Measurements from ENCODE around the gene COPE. TPM values are rescaled to one million over a fixed set of nuclear protein-coding genes. Genes with fewer than 3 reads are reported as not detected.

Gene COPE
- total RNA-seq, 4 donors from 2014 or later = 169 to 229 (median 203) TPM

GRCh38 chr19:18942692-18943091, 23.5 kb upstream of the COPE start:
- peaks cover 0 to 9% of the 10 kb centered on the region in 2 donors for H3K36me3 ChIP-seq

DNA sequence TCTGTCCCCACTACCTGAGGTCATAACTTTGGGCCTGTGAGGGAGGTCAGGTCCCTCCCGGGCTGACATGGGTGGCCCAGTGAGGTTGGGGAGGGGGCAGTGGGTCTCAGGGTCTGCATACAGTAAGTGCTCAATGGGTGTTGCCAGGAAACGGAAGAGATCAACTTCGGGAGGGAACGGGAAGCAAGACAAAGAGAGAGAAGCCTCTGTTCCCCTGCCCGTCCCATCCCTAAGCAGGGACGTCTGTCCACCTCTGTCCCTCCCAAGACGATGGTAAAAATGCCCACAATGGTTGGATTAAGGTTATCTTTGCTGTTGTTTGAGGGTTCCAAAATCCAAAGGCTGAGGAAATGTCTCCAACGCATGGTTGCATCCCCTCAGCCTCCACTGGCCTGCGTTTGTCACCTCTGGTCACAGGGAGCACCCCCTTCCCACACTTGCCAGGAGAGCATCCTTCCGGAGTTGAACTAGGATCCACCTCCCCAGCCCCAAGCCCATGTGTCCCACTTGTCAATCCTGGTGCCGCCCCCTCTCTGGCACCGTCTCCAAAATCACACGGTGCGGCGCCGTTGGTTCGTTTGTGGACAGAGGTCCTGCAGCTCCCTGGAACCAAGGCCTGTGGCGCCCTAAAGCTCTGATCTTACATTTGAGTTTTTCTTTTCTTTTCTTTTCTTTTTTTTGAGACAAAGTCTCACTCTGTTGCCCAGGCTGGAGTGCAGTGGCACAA, 22.6 kb upstream of the COPE start:
- Histone ChIP-seq H3K4me3 (peak overlapping the region; percentile 26 to 74 (median 36)), H3K36me3 (peaks cover 0 to 11% of the 10 kb centered on the region in 2 donors), H3K9me3 (no peaks in the 10 kb centered on the region), H3K4me1 (peaks cover 12 to 18% of the 10 kb centered on the region in 2 donors), H3K27ac (peak overlapping the region; percentile 58 to 87 (median 76)), H3K27me3 (no peaks in the 10 kb centered on the region)
- no peak for DNase-seq
- TF ChIP-seq, protein P1, sequence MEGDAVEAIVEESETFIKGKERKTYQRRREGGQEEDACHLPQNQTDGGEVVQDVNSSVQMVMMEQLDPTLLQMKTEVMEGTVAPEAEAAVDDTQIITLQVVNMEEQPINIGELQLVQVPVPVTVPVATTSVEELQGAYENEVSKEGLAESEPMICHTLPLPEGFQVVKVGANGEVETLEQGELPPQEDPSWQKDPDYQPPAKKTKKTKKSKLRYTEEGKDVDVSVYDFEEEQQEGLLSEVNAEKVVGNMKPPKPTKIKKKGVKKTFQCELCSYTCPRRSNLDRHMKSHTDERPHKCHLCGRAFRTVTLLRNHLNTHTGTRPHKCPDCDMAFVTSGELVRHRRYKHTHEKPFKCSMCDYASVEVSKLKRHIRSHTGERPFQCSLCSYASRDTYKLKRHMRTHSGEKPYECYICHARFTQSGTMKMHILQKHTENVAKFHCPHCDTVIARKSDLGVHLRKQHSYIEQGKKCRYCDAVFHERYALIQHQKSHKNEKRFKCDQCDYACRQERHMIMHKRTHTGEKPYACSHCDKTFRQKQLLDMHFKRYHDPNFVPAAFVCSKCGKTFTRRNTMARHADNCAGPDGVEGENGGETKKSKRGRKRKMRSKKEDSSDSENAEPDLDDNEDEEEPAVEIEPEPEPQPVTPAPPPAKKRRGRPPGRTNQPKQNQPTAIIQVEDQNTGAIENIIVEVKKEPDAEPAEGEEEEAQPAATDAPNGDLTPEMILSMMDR (IDR thresholded peaks at IDR 0.05 in 4 of 5, conservative IDR thresholded peaks at IDR 0.05 in 1 of 5) = no peak
- TF ChIP-seq POLR2A (IDR thresholded peaks at IDR 0.05) = no peak
- no peak for ATAC-seq
- intact Hi-C loops (cut with DNase I; ENCODE audit: low total_unique reads) (loop anchor here (2.0 to 5.0 kb wide), 2 partner anchors 349 to 369 kb away; no protein-coding TSS in a partner anchor), in situ Hi-C loops (cut with MboI; ENCODE audit: low sequenced_read_pairs in 4 of 4) (no loop called here)

More at GRCh38 chr19:18942692-18943091, 23.5 kb upstream of the COPE start:
- in situ Hi-C loops (cut with MboI; ENCODE audit: low sequenced_read_pairs in 4 of 4) = no loop called here
- Histone ChIP-seq H3K4me1 (peaks cover 12 to 18% of the 10 kb centered on the region in 2 donors), H3K27me3 (no peaks in the 10 kb centered on the region), H3K4me3 (no peak overlapping the region), H3K9me3 (no peaks in the 10 kb centered on the region), H3K27ac (peak overlapping the region in 1 of 4 donors; percentile 81)
- intact Hi-C loops (cut with DNase I; ENCODE audit: low total_unique reads) = loop anchor here (5.0 kb wide), 1 partner anchor 350 kb away; no protein-coding TSS in a partner anchor
- TF ChIP-seq, protein P1 (IDR thresholded peaks at IDR 0.05 in 4 of 5, conservative IDR thresholded peaks at IDR 0.05 in 1 of 5) = no peak
- TF ChIP-seq POLR2A (IDR thresholded peaks at IDR 0.05) = no peak
- DNase-seq (no peak), ATAC-seq (no peak)

- in situ Hi-C loops (cut with MboI; ENCODE audit: low sequenced_read_pairs in 4 of 4) (no loop called here), intact Hi-C loops (cut with DNase I; ENCODE audit: low total_unique reads) (loop anchor here (1.0 to 5.0 kb wide), 4 partner anchors 22 to 368 kb away; partner anchors contain the start of genes COPE and DDX49)
- TF ChIP-seq, protein P1 (IDR thresholded peaks at IDR 0.05 in 4 of 5, conservative IDR thresholded peaks at IDR 0.05 in 1 of 5) = peak in 2 of 5 experiments; percentile 42 to 65
- peak; percentile 61 to 70 for TF ChIP-seq POLR2A (IDR thresholded peaks at IDR 0.05)
- Histone ChIP-seq H3K4me3 (peak within 1 kb of the TSS; percentile 67 to 93 (median 78)), H3K9me3 (no peaks in the 10 kb centered on the region), H3K4me1 (peaks cover 12 to 18% of the 10 kb centered on the region in 2 donors), H3K27ac (peak within 1 kb of the TSS; percentile 87 to 98 (median 94)), H3K36me3 (peaks cover 0 to 18% of the 10 kb centered on the region in 2 donors), H3K27me3 (no peaks in the 10 kb centered on the region)
- ATAC-seq (peak; percentile 67 to 78), DNase-seq (peak; percentile 57 to 74)
These were observed 21.8 kb upstream of the COPE start, which contains the start of gene HOMER3 for GRCh38 chr19:18940769-18941627. Gene HOMER3, minus strand, starts transcription at chr19:18941217. Its CDS starts 2,235 bp downstream, at chr19:18938982.

DNA sequence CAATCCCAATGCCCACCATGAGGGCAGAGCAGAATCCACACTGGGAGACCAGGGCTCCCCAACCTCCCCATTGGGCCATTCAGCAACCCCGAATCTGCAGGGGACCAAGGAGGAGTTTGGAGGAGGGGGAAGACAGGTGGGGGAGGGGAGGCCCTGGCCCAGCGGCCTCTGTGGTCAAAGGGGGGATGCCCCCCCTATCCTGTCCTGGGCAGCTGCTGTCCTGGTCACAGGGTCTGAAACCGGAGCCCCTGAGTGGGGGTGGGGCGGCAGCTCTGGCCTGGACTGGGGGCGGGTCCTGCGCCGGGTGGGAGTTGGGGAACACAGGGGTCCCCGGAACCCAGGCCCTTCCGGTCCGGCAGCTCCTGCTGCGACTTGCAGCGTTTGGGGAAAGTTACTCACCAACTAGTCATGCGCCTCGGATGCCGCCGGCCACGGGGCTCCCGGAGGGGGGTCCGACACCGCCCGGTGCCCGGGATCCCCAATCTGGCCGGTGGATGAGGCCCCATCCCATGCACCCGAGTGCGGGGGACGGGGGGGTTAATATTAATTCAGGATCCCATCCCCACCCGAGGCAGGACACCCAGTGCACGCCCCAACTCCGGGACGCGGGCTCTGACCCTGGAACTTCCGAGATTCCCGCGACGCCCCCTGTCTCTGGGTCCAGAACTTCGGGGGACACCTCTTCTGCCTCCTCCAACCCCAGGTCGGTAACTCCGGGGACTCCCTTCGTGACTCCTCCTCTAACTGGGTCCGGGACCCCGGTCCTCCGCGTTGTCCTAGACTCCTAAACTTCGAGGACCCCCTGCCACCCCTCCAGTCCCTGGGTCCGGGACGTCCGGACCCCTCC, 21.0 kb upstream of the COPE start:
- Histone ChIP-seq H3K9me3 (no peaks in the 10 kb centered on the region), H3K27ac (peak overlapping the region; percentile 87 to 98 (median 94)), H3K4me1 (peaks cover 12 to 18% of the 10 kb centered on the region in 2 donors), H3K4me3 (peak overlapping the region; percentile 67 to 93 (median 78)), H3K27me3 (no peaks in the 10 kb centered on the region), H3K36me3 (peaks cover 0 to 23% of the 10 kb centered on the region in 2 donors)
- peak; percentile 58 to 72 for TF ChIP-seq POLR2A (IDR thresholded peaks at IDR 0.05)
- TF ChIP-seq, protein P1 (IDR thresholded peaks at IDR 0.05 in 4 of 5, conservative IDR thresholded peaks at IDR 0.05 in 1 of 5) = no peak
- ATAC-seq (peak; percentile 57 to 82), DNase-seq (peak; percentile 71 to 93)
- intact Hi-C loops (cut with DNase I; ENCODE audit: low total_unique reads) = loop anchor here (1.0 to 5.0 kb wide), 4 partner anchors 21 to 367 kb away; partner anchors contain the start of genes COPE and DDX49
- in situ Hi-C loops (cut with MboI; ENCODE audit: low sequenced_read_pairs in 4 of 4) = no loop called here

Data from gastrocnemius medialis (tissue), 4 donors.